BJ (cell line): ENCODE measurements around the gene EXOC6B. TPM values are rescaled to one million over a fixed set of nuclear protein-coding genes. Genes with fewer than 3 reads are reported as not detected.

ENCODE experiments used
- CTCF ChIA-PET: fragments of 350-600 bp; formaldehyde crosslinking; extraction: SDS; loops from one replicate; lab custom pipeline; 2021; ENCODE audit warnings: antibody characterized with exemption, inconsistent platforms; lab: Yijun Ruan, JAX
- POLR2A ChIA-PET: fragments of 300-600 bp; sonication (Branson Sonifier 250); formaldehyde crosslinking; extraction: SDS; loops from one replicate; lab custom pipeline; 2021; ENCODE audit warnings: antibody characterized with exemption; lab: Charles Lee
- DNase-seq: peaks from one replicate; pipeline ENCODE4 v3.0.0-alpha.2; 2011; ENCODE audit warnings: low read depth
- H3K27me3 ChIP-seq: 2 replicates; pipeline ENCODE4 v1.6.0; 2011; ENCODE audit warnings: low read length; ENCODE audit not compliant: control insufficient read depth, insufficient read depth
- H3K36me3 ChIP-seq: 2 replicates; pipeline ENCODE4 v1.5.1; 2011; ENCODE audit warnings: low read length; ENCODE audit not compliant: control insufficient read depth, insufficient read depth
- H3K4me3 ChIP-seq: 2 replicates; pipeline ENCODE4 v1.5.1; 2011; ENCODE audit warnings: low read depth, mild to moderate bottlenecking, control low read depth, low read length
- CTCF ChIP-seq: IDR thresholded peaks from 2 replicates; pipeline ENCODE4 v1.5.1; 2011; ENCODE audit warnings: low read depth, mild to moderate bottlenecking, control low read depth, inconsistent platforms, low read length, moderate library complexity; ENCODE audit not compliant: insufficient read depth
- polyA plus RNA-seq: library from polyadenylated mRNA; depleted of rRNA; stranded (reverse); fragments of >200 nt; gene quantifications from 2 replicates; pipeline ENCODE4 v1.2.3, GENCODE V29; 2011

Gene EXOC6B
- polyA plus RNA-seq, 1 experiment = 15.5 TPM

- no peak for TF ChIP-seq CTCF
- CTCF ChIA-PET = interaction anchor here (0.6 to 2.6 kb wide), 19 partner anchors 10 to 604 kb away, joined by 3 to 10 read pairs (median 4); no protein-coding TSS in a partner anchor
- Histone ChIP-seq H3K27me3 (peaks cover 6% of the 10 kb centered on the region), H3K4me3 (no peak overlapping the region), H3K36me3 (no peaks in the 10 kb centered on the region)
- POLR2A ChIA-PET = no interaction called here
- DNase-seq = no peak
Observed at GRCh38 chr2:72138011-72138881, 687.6 kb downstream of the EXOC6B start.

- Histone ChIP-seq H3K36me3 (no peaks in the 10 kb centered on the region), H3K4me3 (no peak overlapping the region), H3K27me3 (peaks cover 6% of the 10 kb centered on the region)
- ChIA-PET POLR2A (no interaction called here), CTCF (interaction anchor here (0.6 to 2.6 kb wide), 18 partner anchors 9 to 603 kb away, joined by 3 to 10 read pairs (median 4); no protein-coding TSS in a partner anchor)
- DNase-seq = no peak
- peak; percentile 96 for TF ChIP-seq CTCF
Observed at GRCh38 chr2:72137498-72138010, 688.3 kb downstream of the EXOC6B start.

GRCh38 chr2:72136933-72137497 is 688.8 kb downstream of the EXOC6B start:
- Histone ChIP-seq H3K27me3 (peaks cover 3% of the 10 kb centered on the region), H3K4me3 (no peak overlapping the region)
- POLR2A ChIA-PET = no interaction called here

GRCh38 chr2:72136331-72136730 is 689.5 kb downstream of the EXOC6B start:
- POLR2A ChIA-PET = interaction anchor here (0.6 kb wide), 1 partner anchor 18 kb away, joined by 10 read pairs; no protein-coding TSS in a partner anchor
- H3K27me3 ChIP-seq = peaks cover 3% of the 10 kb centered on the region
- no peaks in the 10 kb centered on the region for H3K36me3 ChIP-seq
- no peak for TF ChIP-seq CTCF
- CTCF ChIA-PET = interaction anchor here (0.9 to 2.6 kb wide), 4 partner anchors 8 to 340 kb away, joined by 3 to 10 read pairs (median 4); no protein-coding TSS in a partner anchor
- no peak overlapping the region for H3K4me3 ChIP-seq
- no peak for DNase-seq

More at GRCh38 chr2:72136933-72137497, 688.8 kb downstream of the EXOC6B start:
- CTCF ChIA-PET = interaction anchor here (0.9 to 2.6 kb wide), 12 partner anchors 8 to 603 kb away, joined by 3 to 10 read pairs (median 5); no protein-coding TSS in a partner anchor
- no peak for DNase-seq
- no peak for TF ChIP-seq CTCF
- H3K36me3 ChIP-seq = no peaks in the 10 kb centered on the region
